IPS-18c (cell line): ENCODE data around the gene HOXA13.

ENCODE experiments used
- H3K4me3 ChIP-seq: 2 replicates; pipeline ENCODE4 v1.7.0; 2013; ENCODE audit warnings: low read depth, mild to moderate bottlenecking, low read length, moderate library complexity; ENCODE audit not compliant: insufficient read depth
- H3K9me3 ChIP-seq: one replicate; pipeline ENCODE4 v1.6.1; 2013; ENCODE audit warnings: mild to moderate bottlenecking, low read length, moderate library complexity; ENCODE audit not compliant: control insufficient read depth, insufficient read depth

HOXA13 gene

GRCh38 chr7:27170426-27171324, 29.2 kb downstream of the HOXA13 start:
- Histone ChIP-seq H3K4me3 (no peak overlapping the region), H3K9me3 (peaks cover 4% of the 10 kb centered on the region)

- H3K9me3 ChIP-seq, result peaks cover 9% of the 10 kb centered on the region
Observed at GRCh38 chr7:27169658-27170425, 30.0 kb downstream of the HOXA13 start.

GRCh38 chr7:27168265-27168947, 31.5 kb downstream of the HOXA13 start:
- Histone ChIP-seq H3K9me3 (peaks cover 9% of the 10 kb centered on the region), H3K4me3 (no peak overlapping the region)

More at GRCh38 chr7:27169658-27170425, 30.0 kb downstream of the HOXA13 start:
- H3K4me3 ChIP-seq, result no peak overlapping the region

GRCh38 chr7:27167916-27168264, 32.0 kb downstream of the HOXA13 start:
- peaks cover 7% of the 10 kb centered on the region for H3K9me3 ChIP-seq
- H3K4me3 ChIP-seq, result no peak overlapping the region

- Histone ChIP-seq H3K4me3 (no peak overlapping the region), H3K9me3 (peaks cover 7% of the 10 kb centered on the region)
Observed at GRCh38 chr7:27166531-27167505, 33.1 kb downstream of the HOXA13 start.

- H3K4me3 ChIP-seq, result no peak overlapping the region
- peaks cover 7% of the 10 kb centered on the region for H3K9me3 ChIP-seq
Observed at GRCh38 chr7:27165996-27166530, 33.8 kb downstream of the HOXA13 start.

GRCh38 chr7:27165089-27165995, 34.5 kb downstream of the HOXA13 start, which contains the start of gene HOXA9:
TSS of gene HOXA9 (minus strand) at chr7:27165537. CDS start at chr7:27165457, 80 bp downstream.
- no peak within 1 kb of the TSS; the same call in 1 of the 2 replicates for H3K4me3 ChIP-seq

GRCh38 chr7:27164367-27165088, 35.4 kb downstream of the HOXA13 start:
- Histone ChIP-seq H3K9me3 (peaks cover 12% of the 10 kb centered on the region), H3K4me3 (no peak overlapping the region; the same call in 1 of the 2 replicates)

More at GRCh38 chr7:27165089-27165995, 34.5 kb downstream of the HOXA13 start, which contains the start of gene HOXA9:
- H3K9me3 ChIP-seq, result peaks cover 9% of the 10 kb centered on the region

GRCh38 chr7:27164045-27164366, 35.9 kb downstream of the HOXA13 start:
- H3K9me3 ChIP-seq, result peaks cover 12% of the 10 kb centered on the region
- H3K4me3 ChIP-seq, result no peak overlapping the region

GRCh38 chr7:27163288-27164044, 36.4 kb downstream of the HOXA13 start:
- no peak overlapping the region for H3K4me3 ChIP-seq
- H3K9me3 ChIP-seq, result peaks cover 13% of the 10 kb centered on the region

- H3K4me3 ChIP-seq, result no peak overlapping the region
- H3K9me3 ChIP-seq, result peaks cover 16% of the 10 kb centered on the region
Observed at GRCh38 chr7:27162561-27163287, 37.2 kb downstream of the HOXA13 start.

- Histone ChIP-seq H3K4me3 (no peak overlapping the region), H3K9me3 (peaks cover 16% of the 10 kb centered on the region)
Observed at GRCh38 chr7:27161721-27162560, 38.0 kb downstream of the HOXA13 start.

- Histone ChIP-seq H3K4me3 (no peak overlapping the region), H3K9me3 (peaks cover 16% of the 10 kb centered on the region)
Observed at GRCh38 chr7:27161214-27161720, 38.6 kb downstream of the HOXA13 start.
